HCT116 (cell line): Measurements from ENCODE around the gene CLN5. TPM values are rescaled to one million over a fixed set of nuclear protein-coding genes. Genes with fewer than 3 reads are reported as not detected.

Experiments
- ATAC-seq: fragments of 200-7000 bp; cut with Tn5 transposase; 2 replicates; pipeline ENCODE4 v1.9.1; 2020; ENCODE audit warnings: mild to moderate bottlenecking, moderate library complexity
- BruUV-seq: library from RNA; stranded (reverse); fragments of 400-500 nt; replicated peaks from 2 replicates; lab custom pipeline; 2021; lab: Mats Ljungman, UMichigan
- CTCF ChIA-PET: fragments of 300-600 bp; sonication (Branson Sonifier 250); formaldehyde crosslinking; loops from one replicate; lab custom pipeline; 2021; ENCODE audit warnings: antibody characterized with exemption; lab: Charles Lee
- POLR2A ChIA-PET: fragments of 300-600, 350-600 bp; sonication (Branson Sonifier 250); formaldehyde crosslinking; loops from one replicate; lab custom pipeline; 2021; ENCODE audit warnings: antibody characterized with exemption; lab: Charles Lee
- RAD21 ChIA-PET, 2 experiments: fragments of 300-600 bp; sonication (Branson Sonifier 250); formaldehyde crosslinking; loops; one replicate each; lab custom pipeline; 2023; ENCODE audit warnings: low total read pairs in 2 of 2; ENCODE audit not compliant: uncharacterized antibody in 2 of 2, unreplicated experiment in 2 of 2, low non-redundant PET in 1 of 2; lab: Charles Lee
- DNase-seq: peaks from one replicate; pipeline ENCODE4 v3.0.0-alpha.2; 2010; ENCODE audit warnings: low read depth, low spot score
- H2AFZ ChIP-seq: fragments of 200-600 bp; shearing (Covaris generic), sonication (generic); 2 replicates; pipeline ENCODE4 v1.6.1; 2017; ENCODE audit warnings: low read depth, mixed run types, mixed read lengths, antibody characterized with exemption, low read length; ENCODE audit not compliant: poor library complexity, severe bottlenecking
- H3K27ac ChIP-seq: 2 replicates; pipeline ENCODE4 v1.5.1; 2012; ENCODE audit warnings: low read depth, low read length
- H3K27me3 ChIP-seq: fragments of 200-600 bp; sonication (generic); 2 replicates; pipeline ENCODE4 v1.6.1; 2016; ENCODE audit warnings: mixed run types, low read length, mixed read lengths; ENCODE audit not compliant: insufficient read depth
- H3K36me3 ChIP-seq, 2 experiments: fragments of 200-500 bp in 1 of 2; fragments of 200-600 bp in 1 of 2; sonication (Bioruptor generic) in 1 of 2; sonication (generic) in 1 of 2; 2 replicates each; pipeline versions ENCODE4 v1.5.1 to v1.6.1; 2014 to 2016; ENCODE audit warnings: low read length in 2 of 2, inconsistent platforms in 1 of 2, mixed read lengths in 1 of 2, mixed run types in 1 of 2; ENCODE audit not compliant: insufficient read depth in 2 of 2, control insufficient read depth in 1 of 2
- H3K4me1 ChIP-seq, 2 experiments: fragments of 200-600 bp in 1 of 2; sonication (generic) in 1 of 2; 2 replicates each; pipeline versions ENCODE4 v1.5.1 to v1.6.1; 2012 to 2017; ENCODE audit warnings: low read length in 2 of 2, inconsistent platforms in 1 of 2, mild to moderate bottlenecking in 1 of 2, mixed read lengths in 1 of 2, mixed run types in 1 of 2, moderate library complexity in 1 of 2; ENCODE audit not compliant: insufficient read depth in 2 of 2, control insufficient read depth in 1 of 2
- H3K4me2 ChIP-seq: fragments of 200-600 bp; sonication (generic); 2 replicates; pipeline ENCODE4 v1.6.1; 2017; ENCODE audit warnings: mixed run types, low read length, mixed read lengths
- H3K4me3 ChIP-seq, 2 experiments: fragments of 200-600 bp in 1 of 2; sonication (generic) in 1 of 2; replicated peaks in 1 of 2; 2 replicates each; pipeline ENCODE4 v1.5.1; 2011 to 2016; ENCODE audit warnings: low read length in 2 of 2, control low read depth in 1 of 2, low read depth in 1 of 2, mild to moderate bottlenecking in 1 of 2, mixed read lengths in 1 of 2, mixed run types in 1 of 2
- H3K79me2 ChIP-seq: fragments of 200-600 bp; sonication (generic); 2 replicates; pipeline ENCODE4 v1.6.1; 2017; ENCODE audit warnings: mild to moderate bottlenecking, mixed run types, low read length, moderate library complexity, mixed read lengths; ENCODE audit not compliant: insufficient read depth
- H3K9ac ChIP-seq: fragments of 200-600 bp; sonication (generic); 2 replicates; pipeline ENCODE4 v1.6.1; 2016; ENCODE audit warnings: low read length, mixed read lengths
- H3K9me2 ChIP-seq: fragments of 200-600 bp; sonication (generic), shearing (Covaris generic); 2 replicates; pipeline ENCODE4 v1.6.1; 2017; ENCODE audit warnings: mixed run types, mild to moderate bottlenecking, moderate library complexity; ENCODE audit not compliant: insufficient read depth
- H3K9me3 ChIP-seq, 2 experiments: fragments of 200-500 bp in 1 of 2; fragments of 200-600 bp in 1 of 2; sonication (Bioruptor generic) in 1 of 2; sonication (generic) in 1 of 2; 2 replicates each; pipeline ENCODE4 v1.6.1; 2014 to 2017; ENCODE audit warnings: low read length in 2 of 2, mixed read lengths in 2 of 2, inconsistent platforms in 1 of 2, low read depth in 1 of 2, mild to moderate bottlenecking in 1 of 2, mixed run types in 1 of 2, moderate library complexity in 1 of 2; ENCODE audit not compliant: control insufficient read depth in 1 of 2, insufficient read depth in 1 of 2
- H4K20me1 ChIP-seq: fragments of 200-600 bp; sonication (generic), shearing (Covaris generic); 2 replicates; pipeline ENCODE4 v1.6.1; 2017; ENCODE audit warnings: mixed run types, mild to moderate bottlenecking, moderate library complexity; ENCODE audit not compliant: insufficient read depth
- CBX3 ChIP-seq: IDR thresholded peaks from 2 replicates; pipeline ENCODE4 v1.6.1; 2012; ENCODE audit warnings: low read depth
- EZH2 ChIP-seq: fragments of 200-600 bp; sonication (generic); IDR thresholded peaks from 2 replicates; pipeline ENCODE4 v1.6.1; 2017; ENCODE audit warnings: antibody characterized with exemption, mixed run types
- EZH2phosphoT487 ChIP-seq: fragments of 200-600 bp; IDR thresholded peaks from 2 replicates; pipeline ENCODE4 v1.6.1; 2018; ENCODE audit warnings: antibody characterized with exemption, borderline replicate concordance
- FOSL1 ChIP-seq: IDR thresholded peaks from 2 replicates; pipeline ENCODE4 v1.6.1; 2012; ENCODE audit warnings: low read depth
- JUND ChIP-seq: IDR thresholded peaks from 2 replicates; pipeline ENCODE4 v1.6.1; 2012
- POLR2A ChIP-seq: IDR thresholded peaks from 2 replicates; pipeline ENCODE4 v1.7.0; 2011; ENCODE audit warnings: borderline replicate concordance; ENCODE audit not compliant: insufficient read depth, insufficient read length; ENCODE audit errors: extremely low read depth
- RAD21 ChIP-seq: IDR thresholded peaks from 2 replicates; pipeline ENCODE4 v1.6.1; 2012; ENCODE audit warnings: low read depth, mild to moderate bottlenecking
- SIN3A ChIP-seq: IDR thresholded peaks from 2 replicates; pipeline ENCODE4 v1.6.1; 2012; ENCODE audit warnings: low read depth
- SP1 ChIP-seq: IDR thresholded peaks from 2 replicates; pipeline ENCODE4 v1.6.1; 2012; ENCODE audit warnings: low read depth
- SRF ChIP-seq: IDR thresholded peaks from 2 replicates; pipeline ENCODE4 v1.6.1; 2012; ENCODE audit warnings: low read depth
- TCF7L2 ChIP-seq: IDR thresholded peaks from 2 replicates; pipeline ENCODE4 v1.7.0; 2011; ENCODE audit warnings: borderline replicate concordance, inconsistent platforms; ENCODE audit not compliant: insufficient read depth, insufficient read length; ENCODE audit errors: extremely low read depth
- YY1 ChIP-seq: IDR thresholded peaks from 2 replicates; pipeline ENCODE4 v1.6.1; 2011; ENCODE audit warnings: low read length, low read depth, moderate library complexity, mild to moderate bottlenecking; ENCODE audit not compliant: insufficient replicate concordance; ENCODE audit errors: extremely low read depth
- ZFX ChIP-seq: fragments of 450-650 bp; IDR thresholded peaks from 2 replicates; pipeline ENCODE4 v1.6.1; 2017
- intact Hi-C: fragments of 100-400 bp; cut with micrococcal nuclease; formaldehyde crosslinking; loops from 2 replicates; pipeline ENCODE4 v1.10.0; 2022
- total RNA-seq: library from RNA; stranded (reverse); gene quantifications from one replicate; pipeline ENCODE4 v1.2.1, GENCODE V29; 2021; ENCODE audit not compliant: unreplicated experiment
- TF ChIP-seq, protein P1 (sequence below): IDR thresholded peaks from 2 replicates; pipeline ENCODE4 v1.6.1; 2012; ENCODE audit warnings: low read depth
- TF ChIP-seq, protein P2 (sequence below): IDR thresholded peaks from 2 replicates; pipeline ENCODE4 v1.6.1; 2011; ENCODE audit warnings: mild to moderate bottlenecking, low read length, moderate library complexity; ENCODE audit not compliant: insufficient replicate concordance; ENCODE audit errors: extremely low read depth
- TF ChIP-seq, protein P3 (sequence below): IDR thresholded peaks from 2 replicates; pipeline ENCODE4 v1.6.1; 2012

Gene CLN5
- total RNA-seq, 1 experiment from 2014 or later, result 21.4 TPM

DNA sequence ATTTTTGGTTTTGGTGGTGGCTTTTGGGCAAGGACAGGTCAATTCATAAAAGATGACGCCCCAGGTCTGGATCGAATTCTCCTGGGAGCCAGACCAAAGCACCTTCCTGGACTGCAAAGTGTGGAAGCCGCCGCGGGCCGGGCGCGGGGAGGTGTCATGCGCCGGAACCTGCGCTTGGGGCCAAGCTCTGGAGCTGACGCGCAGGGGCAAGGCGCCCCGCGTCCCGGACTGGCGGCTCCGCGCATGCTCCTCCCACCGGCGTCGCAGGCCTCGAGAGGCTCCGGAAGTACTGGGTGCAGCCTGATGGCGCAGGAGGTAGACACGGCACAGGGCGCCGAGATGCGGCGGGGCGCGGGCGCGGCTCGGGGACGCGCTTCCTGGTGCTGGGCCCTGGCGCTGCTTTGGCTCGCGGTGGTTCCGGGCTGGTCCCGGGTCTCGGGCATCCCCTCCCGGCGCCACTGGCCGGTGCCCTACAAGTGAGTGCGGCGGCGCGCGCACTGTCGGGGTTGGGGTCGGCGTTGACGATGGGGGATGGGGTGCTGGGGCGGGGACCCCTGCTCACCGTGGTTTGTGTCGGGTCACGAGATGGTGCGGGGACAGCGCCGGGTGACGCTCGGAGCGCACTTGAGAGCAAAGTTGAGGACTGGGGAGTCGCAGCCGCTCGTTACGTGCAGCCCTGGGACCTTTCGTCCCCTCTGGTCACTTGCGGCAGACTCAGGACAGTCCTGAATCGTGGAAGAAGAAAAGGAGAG, at the start of gene CLN5 (continued):
- TF ChIP-seq YY1 (peak; percentile 85), SIN3A (peak; percentile 78), RAD21 (no peak), JUND (no peak), ZFX (peak; percentile 72), EZH2 (no peak), TCF7L2 (peak; percentile 24)

DNA sequence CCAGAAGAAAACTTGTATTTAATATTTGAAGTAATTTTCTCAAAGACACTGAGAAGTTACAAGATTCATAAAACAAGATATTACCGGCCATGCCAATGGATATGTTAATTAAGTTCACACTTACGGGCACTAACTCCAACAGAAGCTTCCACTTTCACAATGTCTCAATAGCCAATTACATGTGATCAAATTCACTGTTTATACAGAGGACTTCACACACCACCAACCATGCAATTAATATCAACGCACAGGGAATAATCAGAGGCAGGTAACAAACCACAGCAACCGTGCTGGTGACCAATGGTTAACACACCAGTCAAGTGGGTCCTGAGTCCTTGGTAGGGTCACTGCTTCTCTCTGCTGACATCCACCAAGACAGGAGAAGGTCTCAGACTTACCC, 49.5 kb upstream of the CLN5 start:
- ChIA-PET CTCF (no interaction called here), RAD21 (no interaction called here)
- ATAC-seq, result no peak
- Histone ChIP-seq H3K4me3 (no peak overlapping the region), H4K20me1 (no peaks in the 10 kb centered on the region), H3K9me3 (no peaks in the 10 kb centered on the region), H3K36me3 (no peaks in the 10 kb centered on the region), H3K4me1 (peaks cover 0 to 4% of the 10 kb centered on the region in 2 experiments; a peak in 1 of 4 replicates), H3K27ac (no peak overlapping the region), H3K9me2 (no peaks in the 10 kb centered on the region)
- DNase-seq, result no peak
- no peak for TF ChIP-seq TCF7L2
- TF ChIP-seq EZH2phosphoT487, result no peak
- TF ChIP-seq SRF, result no peak
- no peak for TF ChIP-seq SIN3A
- TF ChIP-seq, protein P1, sequence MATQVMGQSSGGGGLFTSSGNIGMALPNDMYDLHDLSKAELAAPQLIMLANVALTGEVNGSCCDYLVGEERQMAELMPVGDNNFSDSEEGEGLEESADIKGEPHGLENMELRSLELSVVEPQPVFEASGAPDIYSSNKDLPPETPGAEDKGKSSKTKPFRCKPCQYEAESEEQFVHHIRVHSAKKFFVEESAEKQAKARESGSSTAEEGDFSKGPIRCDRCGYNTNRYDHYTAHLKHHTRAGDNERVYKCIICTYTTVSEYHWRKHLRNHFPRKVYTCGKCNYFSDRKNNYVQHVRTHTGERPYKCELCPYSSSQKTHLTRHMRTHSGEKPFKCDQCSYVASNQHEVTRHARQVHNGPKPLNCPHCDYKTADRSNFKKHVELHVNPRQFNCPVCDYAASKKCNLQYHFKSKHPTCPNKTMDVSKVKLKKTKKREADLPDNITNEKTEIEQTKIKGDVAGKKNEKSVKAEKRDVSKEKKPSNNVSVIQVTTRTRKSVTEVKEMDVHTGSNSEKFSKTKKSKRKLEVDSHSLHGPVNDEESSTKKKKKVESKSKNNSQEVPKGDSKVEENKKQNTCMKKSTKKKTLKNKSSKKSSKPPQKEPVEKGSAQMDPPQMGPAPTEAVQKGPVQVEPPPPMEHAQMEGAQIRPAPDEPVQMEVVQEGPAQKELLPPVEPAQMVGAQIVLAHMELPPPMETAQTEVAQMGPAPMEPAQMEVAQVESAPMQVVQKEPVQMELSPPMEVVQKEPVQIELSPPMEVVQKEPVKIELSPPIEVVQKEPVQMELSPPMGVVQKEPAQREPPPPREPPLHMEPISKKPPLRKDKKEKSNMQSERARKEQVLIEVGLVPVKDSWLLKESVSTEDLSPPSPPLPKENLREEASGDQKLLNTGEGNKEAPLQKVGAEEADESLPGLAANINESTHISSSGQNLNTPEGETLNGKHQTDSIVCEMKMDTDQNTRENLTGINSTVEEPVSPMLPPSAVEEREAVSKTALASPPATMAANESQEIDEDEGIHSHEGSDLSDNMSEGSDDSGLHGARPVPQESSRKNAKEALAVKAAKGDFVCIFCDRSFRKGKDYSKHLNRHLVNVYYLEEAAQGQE, result no peak
- TF ChIP-seq, protein P2, sequence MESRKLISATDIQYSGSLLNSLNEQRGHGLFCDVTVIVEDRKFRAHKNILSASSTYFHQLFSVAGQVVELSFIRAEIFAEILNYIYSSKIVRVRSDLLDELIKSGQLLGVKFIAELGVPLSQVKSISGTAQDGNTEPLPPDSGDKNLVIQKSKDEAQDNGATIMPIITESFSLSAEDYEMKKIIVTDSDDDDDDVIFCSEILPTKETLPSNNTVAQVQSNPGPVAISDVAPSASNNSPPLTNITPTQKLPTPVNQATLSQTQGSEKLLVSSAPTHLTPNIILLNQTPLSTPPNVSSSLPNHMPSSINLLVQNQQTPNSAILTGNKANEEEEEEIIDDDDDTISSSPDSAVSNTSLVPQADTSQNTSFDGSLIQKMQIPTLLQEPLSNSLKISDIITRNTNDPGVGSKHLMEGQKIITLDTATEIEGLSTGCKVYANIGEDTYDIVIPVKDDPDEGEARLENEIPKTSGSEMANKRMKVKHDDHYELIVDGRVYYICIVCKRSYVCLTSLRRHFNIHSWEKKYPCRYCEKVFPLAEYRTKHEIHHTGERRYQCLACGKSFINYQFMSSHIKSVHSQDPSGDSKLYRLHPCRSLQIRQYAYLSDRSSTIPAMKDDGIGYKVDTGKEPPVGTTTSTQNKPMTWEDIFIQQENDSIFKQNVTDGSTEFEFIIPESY, result no peak
- TF ChIP-seq CBX3, result no peak
- no peak for TF ChIP-seq SP1
- no peak for TF ChIP-seq FOSL1
- no peak for TF ChIP-seq YY1
- TF ChIP-seq, protein P3, sequence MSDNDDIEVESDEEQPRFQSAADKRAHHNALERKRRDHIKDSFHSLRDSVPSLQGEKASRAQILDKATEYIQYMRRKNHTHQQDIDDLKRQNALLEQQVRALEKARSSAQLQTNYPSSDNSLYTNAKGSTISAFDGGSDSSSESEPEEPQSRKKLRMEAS, result no peak
- no peak for TF ChIP-seq RAD21
- TF ChIP-seq POLR2A, result no peak
- TF ChIP-seq, all 23 proteins: peak for 0
- H3K27me3 ChIP-seq, result no peaks in the 10 kb centered on the region
- BruUV-seq, result no TSS peak
- POLR2A ChIA-PET, result no interaction called here
- no peak overlapping the region for H3K9ac ChIP-seq
- intact Hi-C loops, result no loop called here
- H3K4me2 ChIP-seq, result no peak overlapping the region
- H3K79me2 ChIP-seq, result no peaks in the 10 kb centered on the region
- H2AFZ ChIP-seq, result no peak overlapping the region
